Lower leg skin (tissue), 3 donors: Measurements from ENCODE around the gene LRFN5.

Experiments
- POLR2A ChIP-seq, 2 donors: fragments of 450-650 bp; IDR thresholded peaks; one replicate each; pipeline ENCODE4 v1.6.1; 2016 to 2017; ENCODE audit warnings: antibody characterized with exemption in 2 of 2, mild to moderate bottlenecking in 1 of 2, moderate library complexity in 1 of 2
- TF ChIP-seq, protein P1 (sequence below), 3 donors: fragments of 450-650 bp; IDR thresholded peaks; one replicate each; pipeline ENCODE4 v1.5.1; 2016; ENCODE audit warnings: antibody characterized with exemption in 3 of 3, mild to moderate bottlenecking in 3 of 3, moderate library complexity in 2 of 3

DNA sequence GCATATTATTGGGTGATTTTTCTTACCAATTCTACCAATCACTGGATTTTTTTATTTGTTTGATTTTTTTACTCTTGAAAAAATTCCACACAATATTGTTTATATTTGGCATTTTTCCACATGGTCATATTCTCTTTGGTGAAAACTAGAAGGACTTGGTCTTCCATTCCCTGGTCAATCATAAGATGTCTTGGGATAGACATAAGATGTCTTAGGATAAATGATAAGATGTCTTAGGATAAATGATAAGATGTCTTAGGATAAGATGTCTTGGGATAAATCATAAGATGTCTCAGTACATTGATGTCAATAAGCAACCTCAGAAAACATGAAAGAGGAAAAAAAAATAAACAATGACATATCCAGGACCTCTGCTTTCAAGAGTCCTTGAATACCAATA lies 309.1 kb downstream of the LRFN5 start:
- TF ChIP-seq, protein P1, sequence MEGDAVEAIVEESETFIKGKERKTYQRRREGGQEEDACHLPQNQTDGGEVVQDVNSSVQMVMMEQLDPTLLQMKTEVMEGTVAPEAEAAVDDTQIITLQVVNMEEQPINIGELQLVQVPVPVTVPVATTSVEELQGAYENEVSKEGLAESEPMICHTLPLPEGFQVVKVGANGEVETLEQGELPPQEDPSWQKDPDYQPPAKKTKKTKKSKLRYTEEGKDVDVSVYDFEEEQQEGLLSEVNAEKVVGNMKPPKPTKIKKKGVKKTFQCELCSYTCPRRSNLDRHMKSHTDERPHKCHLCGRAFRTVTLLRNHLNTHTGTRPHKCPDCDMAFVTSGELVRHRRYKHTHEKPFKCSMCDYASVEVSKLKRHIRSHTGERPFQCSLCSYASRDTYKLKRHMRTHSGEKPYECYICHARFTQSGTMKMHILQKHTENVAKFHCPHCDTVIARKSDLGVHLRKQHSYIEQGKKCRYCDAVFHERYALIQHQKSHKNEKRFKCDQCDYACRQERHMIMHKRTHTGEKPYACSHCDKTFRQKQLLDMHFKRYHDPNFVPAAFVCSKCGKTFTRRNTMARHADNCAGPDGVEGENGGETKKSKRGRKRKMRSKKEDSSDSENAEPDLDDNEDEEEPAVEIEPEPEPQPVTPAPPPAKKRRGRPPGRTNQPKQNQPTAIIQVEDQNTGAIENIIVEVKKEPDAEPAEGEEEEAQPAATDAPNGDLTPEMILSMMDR (IDR thresholded peaks at IDR 0.05): no peak
- TF ChIP-seq POLR2A (IDR thresholded peaks at IDR 0.05): no peak
